Endothelial cell of umbilical vein (primary cell): Measurements from ENCODE around the gene FBXO7. TPM values are rescaled to one million over a fixed set of nuclear protein-coding genes. Genes with fewer than 3 reads are reported as not detected.

ENCODE experiments used
- BruUV-seq: library from RNA; stranded (reverse); fragments of 400-500 nt; replicated peaks from 2 replicates; lab custom pipeline; 2021; lab: Mats Ljungman, UMichigan
- CTCF ChIA-PET: fragments of 300-600, 350-600 bp; sonication (Branson Sonifier 250); formaldehyde crosslinking; loops from one replicate; lab custom pipeline; 2021; ENCODE audit warnings: antibody characterized with exemption, inconsistent platforms; lab: Charles Lee
- POLR2A ChIA-PET: fragments of 300-600, 350-600 bp; sonication (Branson Sonifier 250); formaldehyde crosslinking; loops from one replicate; lab custom pipeline; 2021; ENCODE audit warnings: antibody characterized with exemption, inconsistent platforms; lab: Charles Lee
- DNase-seq: peaks from one replicate; pipeline ENCODE4 v3.0.0-alpha.2; 2011; ENCODE audit warnings: low read depth, low spot score
- FAIRE-seq: peaks from 2 replicates; lab custom pipeline; 2011; peaks lifted over from hg19 to GRCh38; lab: Jason Lieb, UNC
- H2AFZ ChIP-seq: 2 replicates; pipeline ENCODE4 v1.6.0; 2012; ENCODE audit warnings: low read depth, low read length, control low read depth, inconsistent platforms
- H3K27ac ChIP-seq: 2 replicates; pipeline ENCODE4 v1.5.1; 2011; ENCODE audit warnings: low read depth, mild to moderate bottlenecking, control low read depth, low read length, moderate library complexity; ENCODE audit not compliant: insufficient read depth
- H3K27me3 ChIP-seq, 2 experiments: 2 replicates each; pipeline versions ENCODE4 v1.6.0 to v1.6.1; 2011; ENCODE audit warnings: low read length in 2 of 2, mixed read lengths in 1 of 2; ENCODE audit not compliant: control insufficient read depth in 2 of 2, insufficient read depth in 2 of 2
- H3K36me3 ChIP-seq, 2 experiments: 2 replicates in 1 of 2; 3 replicates in 1 of 2; pipeline ENCODE4 v1.5.1; 2011; ENCODE audit warnings: low read length in 2 of 2, mild to moderate bottlenecking in 1 of 2, moderate library complexity in 1 of 2; ENCODE audit not compliant: control insufficient read depth in 2 of 2, insufficient read depth in 2 of 2; ENCODE audit errors: extremely low read depth in 1 of 2
- H3K4me1 ChIP-seq: 3 replicates; pipeline ENCODE4 v1.5.1; 2011; ENCODE audit warnings: mild to moderate bottlenecking, low read length; ENCODE audit not compliant: control insufficient read depth, insufficient read depth; ENCODE audit errors: extremely low read depth
- H3K4me2 ChIP-seq: 2 replicates; pipeline ENCODE4 v1.6.1; 2011; ENCODE audit warnings: low read length, control low read depth, mixed read lengths; ENCODE audit not compliant: insufficient read depth
- H3K4me3 ChIP-seq, 3 experiments: fragments of 200-600 bp in 1 of 3; sonication (generic), shearing (Covaris generic) in 1 of 3; replicated peaks in 1 of 3; 2 replicates each; pipeline ENCODE4 v1.5.1; 2011 to 2016; ENCODE audit warnings: control low read depth in 3 of 3, low read length in 3 of 3, mild to moderate bottlenecking in 2 of 3, inconsistent platforms in 1 of 3, low read depth in 1 of 3, moderate library complexity in 1 of 3; ENCODE audit not compliant: insufficient read depth in 1 of 3
- H3K79me2 ChIP-seq: 2 replicates; pipeline ENCODE4 v1.6.0; 2012; ENCODE audit warnings: low read length, inconsistent platforms; ENCODE audit not compliant: control insufficient read depth, insufficient read depth
- H3K9ac ChIP-seq: replicated peaks from 2 replicates; pipeline ENCODE3; 2011; ENCODE audit warnings: low read length, control low read depth; ENCODE audit not compliant: insufficient read depth; ENCODE audit errors: extremely low read depth
- H3K9me1 ChIP-seq: replicated peaks from 3 replicates; pipeline ENCODE4 v1.6.0; 2011; ENCODE audit warnings: mild to moderate bottlenecking, low read length; ENCODE audit not compliant: control insufficient read depth, insufficient read depth; ENCODE audit errors: extremely low read depth
- H3K9me3 ChIP-seq: replicated peaks from 2 replicates; pipeline ENCODE4 v1.5.1; 2012; ENCODE audit warnings: low read length, inconsistent platforms; ENCODE audit not compliant: control insufficient read depth, insufficient read depth
- H4K20me1 ChIP-seq: replicated peaks from 2 replicates; pipeline ENCODE3; 2011; ENCODE audit warnings: mild to moderate bottlenecking, low read length; ENCODE audit not compliant: control insufficient read depth, insufficient read depth; ENCODE audit errors: extremely low read depth
- CTCF ChIP-seq, 2 donors: IDR thresholded peaks; 1 replicate in 1 of 2; 2 replicates in 1 of 2; pipeline ENCODE4 v1.5.1; 2011; ENCODE audit warnings: low read length in 2 of 2, mild to moderate bottlenecking in 2 of 2, moderate library complexity in 2 of 2, control low read depth in 1 of 2, inconsistent platforms in 1 of 2, low read depth in 1 of 2; ENCODE audit not compliant: insufficient read depth in 1 of 2; ENCODE audit errors: extremely low read depth in 1 of 2
- EZH2 ChIP-seq: IDR thresholded peaks from 2 replicates; pipeline ENCODE4 v1.6.1; 2012; ENCODE audit warnings: borderline replicate concordance, low read depth, mild to moderate bottlenecking, moderate library complexity, low read length, inconsistent platforms; ENCODE audit not compliant: severe bottlenecking
- FOS ChIP-seq: IDR thresholded peaks from 2 replicates; pipeline ENCODE4 v1.6.1; 2011; ENCODE audit warnings: mild to moderate bottlenecking, low read length, moderate library complexity, borderline replicate concordance; ENCODE audit not compliant: insufficient read depth
- GATA2 ChIP-seq: IDR thresholded peaks from 2 replicates; pipeline ENCODE4 v1.7.0; 2011; ENCODE audit warnings: low read depth, mild to moderate bottlenecking, moderate library complexity, mixed read lengths, low read length; ENCODE audit not compliant: insufficient read length, insufficient read depth
- JUN ChIP-seq: IDR thresholded peaks from 2 replicates; pipeline ENCODE4 v1.6.1; 2011; ENCODE audit warnings: borderline replicate concordance, low read depth; ENCODE audit not compliant: insufficient read length, insufficient read depth
- MAX ChIP-seq: IDR thresholded peaks from 2 replicates; pipeline ENCODE4 v1.6.1; 2011; ENCODE audit not compliant: insufficient read depth, insufficient read length
- MYC ChIP-seq: IDR thresholded peaks from one replicate; pipeline ENCODE4 v1.6.1; 2011; ENCODE audit warnings: mild to moderate bottlenecking, low read depth, low read length
- POLR2A ChIP-seq: IDR thresholded peaks from 2 replicates; pipeline ENCODE4 v1.6.1; 2012; ENCODE audit warnings: low read depth, mild to moderate bottlenecking, control low read depth, low read length
- POLR2AphosphoS5 ChIP-seq: IDR thresholded peaks from 2 replicates; pipeline ENCODE4 v1.6.1; 2012; ENCODE audit warnings: low read depth, mild to moderate bottlenecking, control low read depth, low read length, moderate library complexity; ENCODE audit not compliant: insufficient read depth
- dilution Hi-C: fragments of 300-500 bp; cut with MboI; formaldehyde crosslinking; loops from one replicate; pipeline ENCODE4 v1.15.0; 2019; ENCODE audit warnings: low sequenced_read_pairs; ENCODE audit not compliant: extremely low pct_ligation_motif_present
- intact Hi-C: fragments of 100-400 bp; cut with micrococcal nuclease; formaldehyde crosslinking; loops from one replicate; pipeline ENCODE4 v1.10.0; 2022
- polyA plus RNA-seq, 4 experiments: library from polyadenylated mRNA; depleted of rRNA in 3 of 4; stranded (reverse) in 3 of 4; unstranded in 1 of 4; fragments of >200 nt; gene quantifications; 2 replicates each; pipeline versions ENCODE4 v1.2.1 to v1.2.3, GENCODE V29; 2011 to 2012; ENCODE audit warnings: missing spikeins in 1 of 4
- total RNA-seq: library from RNA; stranded (reverse); gene quantifications from 2 replicates; pipeline ENCODE4 v1.2.3, GENCODE V29; 2021

Gene FBXO7
- total and polyA plus RNA-seq, 2 donors (not counting 3 experiments of a cell fraction or from before 2014, with no cell fraction given): 81.1 to 112 TPM

- Histone ChIP-seq H3K9me1 (no peaks in the 10 kb centered on the region), H4K20me1 (no peaks in the 10 kb centered on the region), H3K9me3 (no peaks in the 10 kb centered on the region), H3K9ac (no peak overlapping the region), H3K79me2 (no peaks in the 10 kb centered on the region), H2AFZ (no peak overlapping the region), H3K4me2 (no peak overlapping the region), H3K36me3 (no peaks in the 10 kb centered on the region), H3K27ac (no peak overlapping the region), H3K27me3 (no peaks in the 10 kb centered on the region), H3K4me1 (no peaks in the 10 kb centered on the region), H3K4me3 (no peak overlapping the region)
- dilution Hi-C loops (no loop called here), intact Hi-C loops (no loop called here)
- no TSS peak for BruUV-seq
- no peak for FAIRE-seq
- CTCF ChIA-PET: interaction anchor here (1.3 kb wide), 1 partner anchor 13 kb away, joined by 4 read pairs; no protein-coding TSS in a partner anchor
- no peak for DNase-seq
- no peak for TF ChIP-seq MYC
- no peak for TF ChIP-seq POLR2AphosphoS5
- TF ChIP-seq POLR2A: no peak
- TF ChIP-seq CTCF (IDR thresholded peaks at IDR 0.05; ENCODE audit: extremely low read depth in 1 of 2, insufficient read depth in 1 of 2, low read depth in 1 of 2, low read length in 2 of 2): no peak
- no peak for TF ChIP-seq MAX
- TF ChIP-seq FOS: no peak
- TF ChIP-seq EZH2: no peak
- TF ChIP-seq JUN: no peak
- TF ChIP-seq GATA2: no peak
- POLR2A ChIA-PET: no interaction called here
Observed at GRCh38 chr22:32542066-32542676, 67.6 kb downstream of the FBXO7 start.
